ENCODE measurements around the gene ZSCAN5C. TPM values are rescaled to one million over a fixed set of nuclear protein-coding genes. Genes with fewer than 3 reads are reported as not detected.

The ZSCAN5C gene
- polyA plus RNA-seq, 1 donor (not counting 4 experiments of a cell fraction or from before 2014, with no cell fraction given), result not detected

DNA sequence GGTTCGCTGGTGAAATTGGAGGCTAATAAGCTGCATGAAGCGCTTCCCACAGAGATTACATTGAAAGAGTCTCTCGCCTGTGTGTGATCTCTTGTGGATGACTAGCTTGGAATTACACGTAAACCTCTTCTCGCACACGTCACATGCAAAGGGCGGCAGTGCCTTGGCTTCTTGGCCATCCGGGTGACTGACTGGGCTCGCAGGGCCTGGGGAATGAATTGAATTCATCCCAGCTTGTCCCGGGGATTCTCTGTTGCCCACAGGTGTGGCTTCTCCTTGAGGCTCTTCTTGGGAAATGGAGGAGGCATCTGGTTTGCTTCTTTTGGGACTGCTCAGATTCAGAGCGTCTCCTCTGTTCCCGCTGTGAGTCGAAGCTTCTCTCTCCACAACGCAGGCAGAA lies 19.8 kb downstream of the ZSCAN5C start:
- Histone ChIP-seq H4K20me1 (ENCODE audit: control insufficient read depth, extremely low read depth, insufficient read depth, low read length) (no peaks in the 10 kb centered on the region), H2AFZ (ENCODE audit: control insufficient read depth, low read length) (no peak overlapping the region), H3K9me3 (ENCODE audit: control insufficient read depth, low read depth, low read length) (no peaks in the 10 kb centered on the region), H3K27me3 (ENCODE audit: control insufficient read depth, extremely low read depth, insufficient read depth, low read length) (no peaks in the 10 kb centered on the region), H3K4me2 (ENCODE audit: control insufficient read depth, extremely low read depth, insufficient read depth, low read depth, low read length) (no peak overlapping the region), H3K79me2 (ENCODE audit: control insufficient read depth, insufficient read depth, low read length) (no peaks in the 10 kb centered on the region), H3K4me3 (ENCODE audit: control insufficient read depth in 2 of 3, extremely low read depth in 1 of 3, insufficient read depth in 2 of 3, low read depth in 1 of 3, low read length in 3 of 3) (no peak overlapping the region), H3K27ac (ENCODE audit: control insufficient read depth, insufficient read depth, low read length) (no peak overlapping the region), H3K36me3 (ENCODE audit: control insufficient read depth in 2 of 2, extremely low read depth in 1 of 2, insufficient read depth in 2 of 2, low read length in 2 of 2) (no peaks in the 10 kb centered on the region), H3K9ac (ENCODE audit: control insufficient read depth, extremely low read depth, insufficient read depth, low read length) (no peak overlapping the region), H3K9me1 (ENCODE audit: control insufficient read depth, extremely low read depth, insufficient read depth, low read length) (no peaks in the 10 kb centered on the region), H3K4me1 (ENCODE audit: control insufficient read depth, extremely low read depth, insufficient read depth, low read length) (peaks cover 5% of the 10 kb centered on the region)
- TF ChIP-seq, protein P1, sequence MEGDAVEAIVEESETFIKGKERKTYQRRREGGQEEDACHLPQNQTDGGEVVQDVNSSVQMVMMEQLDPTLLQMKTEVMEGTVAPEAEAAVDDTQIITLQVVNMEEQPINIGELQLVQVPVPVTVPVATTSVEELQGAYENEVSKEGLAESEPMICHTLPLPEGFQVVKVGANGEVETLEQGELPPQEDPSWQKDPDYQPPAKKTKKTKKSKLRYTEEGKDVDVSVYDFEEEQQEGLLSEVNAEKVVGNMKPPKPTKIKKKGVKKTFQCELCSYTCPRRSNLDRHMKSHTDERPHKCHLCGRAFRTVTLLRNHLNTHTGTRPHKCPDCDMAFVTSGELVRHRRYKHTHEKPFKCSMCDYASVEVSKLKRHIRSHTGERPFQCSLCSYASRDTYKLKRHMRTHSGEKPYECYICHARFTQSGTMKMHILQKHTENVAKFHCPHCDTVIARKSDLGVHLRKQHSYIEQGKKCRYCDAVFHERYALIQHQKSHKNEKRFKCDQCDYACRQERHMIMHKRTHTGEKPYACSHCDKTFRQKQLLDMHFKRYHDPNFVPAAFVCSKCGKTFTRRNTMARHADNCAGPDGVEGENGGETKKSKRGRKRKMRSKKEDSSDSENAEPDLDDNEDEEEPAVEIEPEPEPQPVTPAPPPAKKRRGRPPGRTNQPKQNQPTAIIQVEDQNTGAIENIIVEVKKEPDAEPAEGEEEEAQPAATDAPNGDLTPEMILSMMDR (optimal IDR thresholded peaks at IDR 0.05 in 1 of 3, IDR thresholded peaks at IDR 0.05 in 1 of 3, conservative IDR thresholded peaks at IDR 0.05 in 1 of 3; ENCODE audit: extremely low read depth in 1 of 3, insufficient read depth in 2 of 3, low read length in 3 of 3), result peak in 1 of 3 experiments; percentile 15
- no peak for TF ChIP-seq EZH2 (IDR thresholded peaks at IDR 0.05; ENCODE audit: low read length)
- DNase-seq (ENCODE audit: low read depth, low spot score) (no peak), FAIRE-seq (no peak)
- dilution Hi-C loops (cut with MboI; ENCODE audit: extremely low pct_ligation_motif_present, low sequenced_read_pairs), result no loop called here

DNA sequence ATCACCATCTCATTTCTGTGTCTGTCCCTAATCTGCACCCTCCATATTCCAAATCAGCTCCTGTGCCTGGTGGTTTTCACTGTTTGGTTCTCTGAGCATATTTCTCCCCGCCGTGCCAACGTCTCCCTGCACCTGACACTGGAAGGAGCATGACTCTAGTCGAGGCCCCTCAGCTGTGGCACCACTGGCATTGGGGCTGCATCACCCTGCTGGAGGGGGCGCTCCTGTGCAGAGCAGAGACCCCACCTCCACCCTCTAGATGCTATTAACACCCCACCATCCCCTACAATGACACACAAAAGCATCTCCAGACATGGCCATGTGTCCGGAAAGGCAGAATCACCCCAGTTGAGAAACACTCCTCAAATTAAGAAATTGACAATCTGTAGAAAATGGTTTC lies 20.8 kb downstream of the ZSCAN5C start:
- H3K4me1 ChIP-seq (ENCODE audit: control insufficient read depth, extremely low read depth, insufficient read depth, low read length), result peaks cover under 1% of the 10 kb centered on the region
- DNase-seq (ENCODE audit: low read depth, low spot score) (no peak), FAIRE-seq (no peak)
- H3K9me1 ChIP-seq (ENCODE audit: control insufficient read depth, extremely low read depth, insufficient read depth, low read length), result no peaks in the 10 kb centered on the region
- no peaks in the 10 kb centered on the region for H4K20me1 ChIP-seq (ENCODE audit: control insufficient read depth, extremely low read depth, insufficient read depth, low read length)
- dilution Hi-C loops (cut with MboI; ENCODE audit: extremely low pct_ligation_motif_present, low sequenced_read_pairs), result no loop called here
- no peak overlapping the region for H3K4me3 ChIP-seq (ENCODE audit: control insufficient read depth in 2 of 3, extremely low read depth in 1 of 3, insufficient read depth in 2 of 3, low read depth in 1 of 3, low read length in 3 of 3)
- no peak overlapping the region for H3K27ac ChIP-seq (ENCODE audit: control insufficient read depth, insufficient read depth, low read length)
- no peak overlapping the region for H3K9ac ChIP-seq (ENCODE audit: control insufficient read depth, extremely low read depth, insufficient read depth, low read length)
- H3K36me3 ChIP-seq (ENCODE audit: control insufficient read depth in 2 of 2, extremely low read depth in 1 of 2, insufficient read depth in 2 of 2, low read length in 2 of 2), result no peaks in the 10 kb centered on the region
- no peak for TF ChIP-seq EZH2 (IDR thresholded peaks at IDR 0.05; ENCODE audit: low read length)
- TF ChIP-seq, protein P1 (optimal IDR thresholded peaks at IDR 0.05 in 1 of 3, IDR thresholded peaks at IDR 0.05 in 1 of 3, conservative IDR thresholded peaks at IDR 0.05 in 1 of 3; ENCODE audit: extremely low read depth in 1 of 3, insufficient read depth in 2 of 3, low read length in 3 of 3), result no peak
- H3K27me3 ChIP-seq (ENCODE audit: control insufficient read depth, extremely low read depth, insufficient read depth, low read length), result no peaks in the 10 kb centered on the region
- H2AFZ ChIP-seq (ENCODE audit: control insufficient read depth, low read length), result no peak overlapping the region
- no peaks in the 10 kb centered on the region for H3K79me2 ChIP-seq (ENCODE audit: control insufficient read depth, insufficient read depth, low read length)
- no peak overlapping the region for H3K4me2 ChIP-seq (ENCODE audit: control insufficient read depth, extremely low read depth, insufficient read depth, low read depth, low read length)
- H3K9me3 ChIP-seq (ENCODE audit: control insufficient read depth, low read depth, low read length), result no peaks in the 10 kb centered on the region
